OCI-LY7 (cell line): ENCODE results near the gene KIF3C.

Source experiments
- EZH2phosphoT487 ChIP-seq: fragments of 200-600 bp; sonication (generic); IDR thresholded peaks from 2 replicates; pipeline ENCODE4 v1.6.1; 2018; ENCODE audit warnings: low read depth, borderline replicate concordance, mild to moderate bottlenecking, mixed run types, antibody characterized with exemption, low read length, moderate library complexity, mixed read lengths
- TF ChIP-seq, protein P1 (sequence below): fragments of 200-600 bp; sonication (generic); conservative IDR thresholded peaks from 2 replicates; pipeline ENCODE4 v1.5.1; 2014; ENCODE audit warnings: mild to moderate bottlenecking, antibody characterized with exemption, low read length, moderate library complexity, mixed read lengths

DNA sequence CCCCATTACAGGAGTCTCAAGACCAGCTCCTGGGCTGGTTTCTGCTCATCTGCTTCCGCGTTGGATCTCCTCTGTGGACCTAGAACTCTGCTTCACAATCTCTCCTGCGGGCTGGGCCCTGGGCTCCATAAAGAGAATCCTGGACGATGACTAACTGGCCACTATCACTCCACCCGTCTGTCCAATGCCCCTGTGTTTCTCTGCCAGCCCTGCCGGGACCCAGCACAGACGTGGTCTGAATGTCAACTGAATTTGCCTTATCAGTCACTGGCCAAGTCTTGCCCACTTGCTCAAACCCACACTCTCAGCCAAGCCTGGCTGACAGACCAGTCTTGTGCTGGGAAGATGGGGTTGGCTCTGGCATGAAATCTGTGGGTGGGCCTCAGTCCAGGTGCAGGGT lies 17.4 kb downstream of the KIF3C start:
- TF ChIP-seq, protein P1, sequence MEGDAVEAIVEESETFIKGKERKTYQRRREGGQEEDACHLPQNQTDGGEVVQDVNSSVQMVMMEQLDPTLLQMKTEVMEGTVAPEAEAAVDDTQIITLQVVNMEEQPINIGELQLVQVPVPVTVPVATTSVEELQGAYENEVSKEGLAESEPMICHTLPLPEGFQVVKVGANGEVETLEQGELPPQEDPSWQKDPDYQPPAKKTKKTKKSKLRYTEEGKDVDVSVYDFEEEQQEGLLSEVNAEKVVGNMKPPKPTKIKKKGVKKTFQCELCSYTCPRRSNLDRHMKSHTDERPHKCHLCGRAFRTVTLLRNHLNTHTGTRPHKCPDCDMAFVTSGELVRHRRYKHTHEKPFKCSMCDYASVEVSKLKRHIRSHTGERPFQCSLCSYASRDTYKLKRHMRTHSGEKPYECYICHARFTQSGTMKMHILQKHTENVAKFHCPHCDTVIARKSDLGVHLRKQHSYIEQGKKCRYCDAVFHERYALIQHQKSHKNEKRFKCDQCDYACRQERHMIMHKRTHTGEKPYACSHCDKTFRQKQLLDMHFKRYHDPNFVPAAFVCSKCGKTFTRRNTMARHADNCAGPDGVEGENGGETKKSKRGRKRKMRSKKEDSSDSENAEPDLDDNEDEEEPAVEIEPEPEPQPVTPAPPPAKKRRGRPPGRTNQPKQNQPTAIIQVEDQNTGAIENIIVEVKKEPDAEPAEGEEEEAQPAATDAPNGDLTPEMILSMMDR, result no peak
- no peak for TF ChIP-seq EZH2phosphoT487
